HL-60 (cell line): ENCODE results near the gene SV2C.
A peak's percentile ranks its signal among the peaks of the same experiment; 100 is the strongest.

ENCODE experiments used
- DNase-seq, 2 experiments: peaks; one replicate each; pipeline ENCODE4 v3.0.0-alpha.2; 2010 to 2020; ENCODE audit warnings: low read depth in 1 of 2, low spot score in 1 of 2
- H3K27ac ChIP-seq: fragments of 250-450 bp; sonication (Bioruptor Pico); replicated peaks from 2 replicates; pipeline ENCODE4 v1.5.1; 2020; ENCODE audit warnings: mild to moderate bottlenecking, moderate library complexity
- H3K27me3 ChIP-seq: fragments of 250-450 bp; sonication (Bioruptor Pico); 2 replicates; pipeline ENCODE4 v1.5.1; 2021; ENCODE audit warnings: mild to moderate bottlenecking, moderate library complexity; ENCODE audit not compliant: insufficient read depth, poor library complexity, severe bottlenecking
- H3K4me3 ChIP-seq: replicated peaks from 2 replicates; pipeline ENCODE4 v1.5.1; 2011; ENCODE audit warnings: mild to moderate bottlenecking, control low read depth, low read length; ENCODE audit not compliant: insufficient read depth
- CTCF ChIP-seq: IDR thresholded peaks from one replicate; pipeline ENCODE4 v1.5.1; 2011; ENCODE audit warnings: low read length, control low read depth, inconsistent platforms; ENCODE audit not compliant: insufficient read depth
- GABPA ChIP-seq: IDR thresholded peaks from 2 replicates; pipeline ENCODE4 v1.6.1; 2012; ENCODE audit warnings: low read depth
- POLR2AphosphoS5 ChIP-seq: IDR thresholded peaks from 2 replicates; pipeline ENCODE4 v1.6.1; 2012; ENCODE audit warnings: low read depth
- REST ChIP-seq: IDR thresholded peaks from 2 replicates; pipeline ENCODE4 v1.6.1; 2012; ENCODE audit warnings: low read depth; ENCODE audit not compliant: insufficient replicate concordance
- SPI1 ChIP-seq: IDR thresholded peaks from 2 replicates; pipeline ENCODE4 v1.6.1; 2012; ENCODE audit warnings: low read depth, mild to moderate bottlenecking, borderline replicate concordance

SV2C gene

GRCh38 chr5:76292620-76293322 is 209.6 kb downstream of the SV2C start:
- DNase-seq = peak in 1 of 2 experiments; percentile 44
- H3K27me3 ChIP-seq = no peaks in the 10 kb centered on the region
- TF ChIP-seq CTCF = no peak
- peak; percentile 83 for TF ChIP-seq SPI1
- no peak overlapping the region for H3K4me3 ChIP-seq
- no peak overlapping the region; the same call in 1 of the 2 replicates for H3K27ac ChIP-seq

- peak in 1 of 2 experiments; percentile 43 for DNase-seq
- no peak for TF ChIP-seq CTCF
- no peak for TF ChIP-seq POLR2AphosphoS5
- TF ChIP-seq GABPA = no peak
- TF ChIP-seq SPI1 = no peak
- no peak for TF ChIP-seq REST
- Histone ChIP-seq H3K4me3 (no peak overlapping the region), H3K27ac (peak overlapping the region; percentile 55), H3K27me3 (no peaks in the 10 kb centered on the region)
These were observed 211.4 kb downstream of the SV2C start for GRCh38 chr5:76294573-76294972.

- no peak overlapping the region for H3K27ac ChIP-seq
These were observed 215.7 kb downstream of the SV2C start for GRCh38 chr5:76298852-76299251.

More at GRCh38 chr5:76298852-76299251, 215.7 kb downstream of the SV2C start:
- Histone ChIP-seq H3K4me3 (no peak overlapping the region), H3K27me3 (no peaks in the 10 kb centered on the region)
- DNase-seq = no peak
- TF ChIP-seq POLR2AphosphoS5 (no peak), SPI1 (no peak), CTCF (no peak), REST (no peak), GABPA (no peak)
